Measurements from ENCODE around the gene S100A12. TPM values are rescaled to one million over a fixed set of nuclear protein-coding genes. Genes with fewer than 3 reads are reported as not detected.

Gene S100A12
- total and polyA plus RNA-seq, 11 donors = 1.2 to 9.1 (median 4.7) TPM; not detected in 1

- Histone ChIP-seq H3K36me3 (no peaks in the 10 kb centered on the region), H3K27ac (no peak overlapping the region), H3K27me3 (peaks cover 0 to 10% (median 0%) of the 10 kb centered on the region in 9 donors), H3K4me3 (no peak overlapping the region), H3K9me3 (no peaks in the 10 kb centered on the region), H3K4me1 (peaks cover 0 to 7% (median 0%) of the 10 kb centered on the region in 12 donors)
- TF ChIP-seq CTCF (IDR thresholded peaks at IDR 0.05) (no peak), POLR2A (IDR thresholded peaks at IDR 0.05) (no peak)
- ATAC-seq (no peak), DNase-seq (no peak)
- intact Hi-C loops (cut with DNase I) = loop anchor here in 1 of 10 donors (10.0 kb wide), 1 partner anchor 47 kb away; the partner anchor contains the start of gene S100A9
- WGBS, 4 donors = 85 to 88% (median 88%) methylated on average over 9 of the region's 9 CpGs
These were observed 26.0 kb upstream of the S100A12 start for GRCh38 chr1:153401461-153401860.

GRCh38 chr1:153400244-153400643, 24.8 kb upstream of the S100A12 start:
- DNase-seq = no peak
- Histone ChIP-seq H3K4me1 (peaks cover 0 to 7% (median 0%) of the 10 kb centered on the region in 12 donors), H3K27ac (no peak overlapping the region), H3K4me3 (no peak overlapping the region), H3K27me3 (peaks cover 0 to 14% (median 0%) of the 10 kb centered on the region in 9 donors), H3K9me3 (no peaks in the 10 kb centered on the region), H3K36me3 (no peaks in the 10 kb centered on the region)
- TF ChIP-seq CTCF (IDR thresholded peaks at IDR 0.05) = no peak
- no peak for TF ChIP-seq POLR2A (IDR thresholded peaks at IDR 0.05)
- no peak for ATAC-seq
- WGBS, 4 donors = 64 to 67% (median 65%) methylated on average over 5 of the region's 5 CpGs
- intact Hi-C loops (cut with DNase I) = loop anchor here in 1 of 10 donors (10.0 kb wide), 1 partner anchor 45 kb away; the partner anchor contains the start of gene S100A9

- intact Hi-C loops (cut with DNase I) = loop anchor here in 1 of 10 donors (10.0 kb wide), 1 partner anchor 45 kb away; the partner anchor contains the start of gene S100A9
- peaks cover 0 to 7% (median 0%) of the 10 kb centered on the region in 12 donors for H3K4me1 ChIP-seq
- DNase-seq = no peak
- ATAC-seq = no peak
- H3K27ac ChIP-seq = no peak overlapping the region
- WGBS, 4 donors = 86 to 89% (median 89%) methylated on average over 7 of the region's 7 CpGs
- H3K36me3 ChIP-seq = no peaks in the 10 kb centered on the region
- no peak for TF ChIP-seq CTCF (IDR thresholded peaks at IDR 0.05)
- no peak for TF ChIP-seq POLR2A (IDR thresholded peaks at IDR 0.05)
- H3K9me3 ChIP-seq = no peaks in the 10 kb centered on the region
- H3K27me3 ChIP-seq = peaks cover 0 to 14% (median 0%) of the 10 kb centered on the region in 9 donors
- H3K4me3 ChIP-seq = no peak overlapping the region
These were observed 24.1 kb upstream of the S100A12 start for GRCh38 chr1:153399401-153400055.

GRCh38 chr1:153397924-153398651, 22.7 kb upstream of the S100A12 start:
- H3K27me3 ChIP-seq = peaks cover 0 to 8% (median 0%) of the 10 kb centered on the region in 9 donors
- WGBS, 4 donors = 79 to 87% (median 84%) methylated on average over 4 to 6 of the region's 6 CpGs
- no peaks in the 10 kb centered on the region for H3K36me3 ChIP-seq
- intact Hi-C loops (cut with DNase I) = no loop called here
- H3K4me3 ChIP-seq = no peak overlapping the region
- DNase-seq (no peak), ATAC-seq (no peak)
- TF ChIP-seq POLR2A (IDR thresholded peaks at IDR 0.05) (no peak), CTCF (IDR thresholded peaks at IDR 0.05) (no peak)
- H3K4me1 ChIP-seq = peaks cover 0 to 7% (median 0%) of the 10 kb centered on the region in 12 donors
- no peak overlapping the region for H3K27ac ChIP-seq
- H3K9me3 ChIP-seq = no peaks in the 10 kb centered on the region

Measured in heart left ventricle (tissue), 16 donors.